Psoas muscle (tissue), 8 donors: ENCODE measurements around the gene NDUFAF4. TPM values are rescaled to one million over a fixed set of nuclear protein-coding genes. Genes with fewer than 3 reads are reported as not detected.

ENCODE experiments used
- ATAC-seq, 4 donors: fragments of 200-7000 bp; cut with Tn5 transposase; one replicate each; pipeline ENCODE4 v1.9.1; 2020; ENCODE audit warnings: moderate library complexity in 3 of 4, mild to moderate bottlenecking in 2 of 4
- DNase-seq, 2 donors: peaks; one replicate each; pipeline ENCODE4 v3.0.0-alpha.2; 2020
- H3K27ac ChIP-seq: fragments of 200-600 bp; one replicate; pipeline ENCODE4 v1.8.0; 2022
- H3K27me3 ChIP-seq, 3 donors: fragments of 200-600 bp in 1 of 3; one replicate each; pipeline versions ENCODE4 v1.6.1 to v1.8.0; 2013 to 2022; ENCODE audit warnings: low read length in 2 of 3, mild to moderate bottlenecking in 2 of 3, moderate library complexity in 1 of 3; ENCODE audit not compliant: insufficient read depth in 3 of 3
- H3K36me3 ChIP-seq, 2 donors: fragments of 200-600 bp in 1 of 2; one replicate each; pipeline versions ENCODE4 v1.6.1 to v1.8.0; 2013 to 2022; ENCODE audit warnings: low read depth in 1 of 2, mild to moderate bottlenecking in 1 of 2, moderate library complexity in 1 of 2; ENCODE audit not compliant: insufficient read depth in 1 of 2
- H3K4me1 ChIP-seq: fragments of 200-600 bp; one replicate; pipeline ENCODE4 v1.8.0; 2022
- H3K4me3 ChIP-seq: fragments of 200-600 bp; one replicate; pipeline ENCODE4 v1.8.0; 2022; ENCODE audit warnings: mild to moderate bottlenecking
- H3K9me3 ChIP-seq: fragments of 200-600 bp; one replicate; pipeline ENCODE4 v1.8.0; 2022
- CTCF ChIP-seq: fragments of 200-600 bp; IDR thresholded peaks from one replicate; pipeline ENCODE4 v1.8.0; 2022; ENCODE audit warnings: antibody characterized with exemption
- WGBS, 3 donors: extraction: QIAGEN DNeasy Blood & Tissue Kit; methylation state at CpG; one replicate each; pipeline versions ENCODE4 v1.1.6 to v1.1.7; 2013; 5-methylcytosine and 5-hydroxymethylcytosine counted together
- intact Hi-C, 2 donors: fragments of 100-400 bp; cut with DNase I; formaldehyde crosslinking; loops; one replicate each; pipeline versions ENCODE4 v1.11.0 to v1.14.2; 2022
- polyA plus RNA-seq, 3 donors: library from polyadenylated mRNA; stranded (reverse); fragments of 200-250 nt; gene quantifications; one replicate each; pipeline ENCODE4 v1.2.3, GENCODE V29; 2013
- total RNA-seq, 4 donors: library from RNA; stranded (reverse); fragmentation: NEBNext Ultra II Directional in 2 of 4; extraction: Animal tissue kit (Norgen Biotek cat#: 25700) in 2 of 4; gene quantifications; one replicate each; pipeline versions ENCODE4 v1.2.1 to v1.2.4, GENCODE V29; 2021 to 2023
- donor health status: healthy with polysubstance abuse.
- donor health status: DM: no; HTN: no; CAD: no; lungs with moderate emphysema.
- donor health status: Bipolar disorder and iron deficiency.
- donor health status: healthy.
- donor health status: DM: yes; HTN: yes; CAD: no.
- donor health status: DM: no; HTN: no; CAD: no.
- donor health status: DM: no; HTN: no; CAD: no.
- donor health status: DM: yes; HTN: yes; CAD: no.

NDUFAF4 gene
- total and polyA plus RNA-seq, 7 donors, result 61.3 to 130 (median 75.7) TPM

GRCh38 chr6:96940322-96940721 lies 42.6 kb upstream of the NDUFAF4 start:
- H3K4me1 ChIP-seq, result no peaks in the 10 kb centered on the region

GRCh38 chr6:96939007-96939805 lies 41.5 kb upstream of the NDUFAF4 start:
- intact Hi-C loops, result no loop called here
- Histone ChIP-seq H3K9me3 (no peaks in the 10 kb centered on the region), H3K4me3 (no peak overlapping the region), H3K4me1 (no peaks in the 10 kb centered on the region), H3K27me3 (peaks cover 0 to 1% (median 0%) of the 10 kb centered on the region in 3 donors), H3K27ac (no peak overlapping the region), H3K36me3 (no peaks in the 10 kb centered on the region)
- no peak for TF ChIP-seq CTCF
- ATAC-seq, result peak in 2 of 4 donors; percentile 43 to 62
- DNase-seq, result no peak
- WGBS, 3 donors, result 65 to 73% (median 69%) methylated on average over 4 of the region's 4 CpGs

More at GRCh38 chr6:96940322-96940721, 42.6 kb upstream of the NDUFAF4 start:
- Histone ChIP-seq H3K9me3 (no peaks in the 10 kb centered on the region), H3K4me3 (no peak overlapping the region), H3K27me3 (peaks cover 0 to 1% (median 0%) of the 10 kb centered on the region in 3 donors), H3K27ac (no peak overlapping the region), H3K36me3 (no peaks in the 10 kb centered on the region)
- intact Hi-C loops, result no loop called here
- no peak for TF ChIP-seq CTCF
- no peak for ATAC-seq
- DNase-seq, result no peak

GRCh38 chr6:96934087-96934486 lies 36.4 kb upstream of the NDUFAF4 start:
- ATAC-seq, result no peak
- H3K27ac ChIP-seq, result no peak overlapping the region
- intact Hi-C loops, result no loop called here
- no peak for DNase-seq
- WGBS, 3 donors, result 77 to 88% (median 85%) methylated on average over 4 of the region's 4 CpGs
- no peak overlapping the region for H3K4me3 ChIP-seq
- H3K9me3 ChIP-seq, result no peaks in the 10 kb centered on the region
- no peak for TF ChIP-seq CTCF
- no peaks in the 10 kb centered on the region for H3K36me3 ChIP-seq
- H3K4me1 ChIP-seq, result no peaks in the 10 kb centered on the region
- no peaks in the 10 kb centered on the region for H3K27me3 ChIP-seq

GRCh38 chr6:96931198-96931597 lies 33.5 kb upstream of the NDUFAF4 start:
- Histone ChIP-seq H3K36me3 (no peaks in the 10 kb centered on the region), H3K27me3 (peaks cover 0 to 3% (median 0%) of the 10 kb centered on the region in 3 donors), H3K27ac (no peak overlapping the region), H3K9me3 (no peaks in the 10 kb centered on the region), H3K4me1 (no peaks in the 10 kb centered on the region), H3K4me3 (no peak overlapping the region)
- intact Hi-C loops, result no loop called here
- no peak for TF ChIP-seq CTCF
- WGBS, 3 donors, result 62 to 69% (median 63%) methylated on average over 2 of the region's 2 CpGs
- ATAC-seq (no peak), DNase-seq (no peak)
